ENCODE data around the gene TMCC1.
"Not testable (repeated sequence)": the region's sequence is repeated elsewhere in the genome, so short reads cannot be mapped to it uniquely, and the experiment has no call there.

TMCC1 gene

DNA sequence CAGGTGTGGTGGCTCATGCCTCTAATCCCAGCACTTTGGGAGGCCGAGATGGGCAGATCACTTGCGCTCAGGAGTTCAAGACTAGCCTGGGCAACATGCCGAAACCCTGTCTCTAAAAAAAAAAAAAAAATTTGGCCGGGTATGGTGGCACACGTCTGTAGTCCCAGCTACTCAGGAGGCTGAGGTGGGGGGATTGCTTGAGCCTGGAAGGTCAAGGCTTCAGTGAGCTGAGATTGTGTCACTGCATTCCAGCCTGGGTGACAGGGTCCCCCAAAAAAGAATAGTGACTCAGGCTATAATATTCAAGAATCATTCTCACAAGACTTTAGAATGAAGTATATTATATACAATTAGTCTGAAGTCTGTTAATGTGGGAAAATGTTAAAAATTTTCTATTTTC is 216.5 kb downstream of the TMCC1 start:
- no peak for DNase-seq
- in situ Hi-C loops (cut with HindIII; ENCODE audit: low pct_ligation_motif_present, low pct_unique_long_range_greater_than_20kb, low sequenced_read_pairs) = no loop called here

GRCh38 chr3:129674798-129675123 is 218.8 kb downstream of the TMCC1 start:
- DNase-seq = not testable (repeated sequence)
- in situ Hi-C loops (cut with HindIII; ENCODE audit: low pct_ligation_motif_present, low pct_unique_long_range_greater_than_20kb, low sequenced_read_pairs) = loop anchor here (25.0 kb wide), 1 partner anchor 163 kb away; no protein-coding TSS in a partner anchor

DNA sequence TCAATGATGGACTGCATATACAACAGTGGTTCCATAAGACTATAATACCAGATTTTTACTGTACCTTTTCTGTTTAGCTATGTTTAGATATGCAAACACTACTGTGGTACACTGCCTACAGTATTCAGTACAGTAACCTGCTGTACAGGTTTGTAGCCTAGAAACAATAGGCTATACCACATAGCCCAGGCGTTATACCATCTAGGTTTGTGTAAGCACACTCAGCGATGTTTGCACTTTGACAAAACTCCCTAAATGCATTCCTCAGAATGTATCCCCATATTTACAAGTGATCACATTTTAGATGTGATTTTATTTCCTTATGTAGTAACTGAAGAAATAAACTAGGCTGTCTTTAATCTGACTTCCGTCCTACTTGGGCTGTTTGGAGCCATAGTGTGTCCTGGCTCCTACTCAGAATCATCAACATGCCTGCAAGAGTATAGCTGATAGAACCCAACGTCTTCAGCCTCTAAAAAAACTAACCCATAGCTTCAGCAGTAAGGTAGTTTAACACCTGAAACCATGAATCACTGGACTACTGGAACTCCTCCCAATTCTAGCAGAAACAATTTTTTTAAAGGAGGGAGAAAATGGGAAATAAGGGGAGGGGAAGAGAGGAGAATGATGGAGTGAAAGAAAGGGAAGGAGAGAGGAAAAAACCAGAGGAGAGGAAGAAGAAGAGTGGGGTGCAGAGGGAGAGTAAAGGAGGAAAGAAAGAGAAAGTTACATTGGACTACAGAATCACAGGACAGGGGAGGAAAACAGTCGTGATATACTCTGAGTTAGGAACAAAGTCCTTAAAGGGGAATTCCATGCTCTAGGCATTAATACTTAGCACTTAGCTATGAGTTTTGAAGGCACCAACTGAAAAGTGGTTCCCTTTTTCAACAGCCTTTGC is 219.4 kb downstream of the TMCC1 start:
- no peak for DNase-seq
- in situ Hi-C loops (cut with HindIII; ENCODE audit: low pct_ligation_motif_present, low pct_unique_long_range_greater_than_20kb, low sequenced_read_pairs) = loop anchor here (25.0 kb wide), 1 partner anchor 163 kb away; no protein-coding TSS in a partner anchor

DNA sequence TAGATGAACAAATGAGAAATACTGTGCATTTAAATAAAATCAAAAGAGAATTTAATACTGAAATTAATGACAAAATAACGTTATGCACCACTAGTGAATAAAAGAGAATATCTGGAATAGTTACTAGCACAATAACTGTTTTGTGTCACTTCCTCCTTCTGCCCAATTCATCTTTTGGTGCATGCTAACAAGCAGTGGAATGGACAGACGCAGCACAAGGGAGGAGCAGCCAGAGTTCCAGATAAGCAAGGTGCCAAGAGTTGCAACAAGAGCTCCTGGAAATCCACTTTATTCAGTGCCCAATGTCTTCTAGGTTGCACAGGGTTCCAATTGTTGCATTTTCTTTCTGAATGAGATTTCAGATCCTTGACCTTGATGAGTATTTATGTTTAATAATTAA is 220.5 kb downstream of the TMCC1 start:
- no peak for DNase-seq
- in situ Hi-C loops (cut with HindIII; ENCODE audit: low pct_ligation_motif_present, low pct_unique_long_range_greater_than_20kb, low sequenced_read_pairs) = loop anchor here (25.0 kb wide), 1 partner anchor 164 kb away; no protein-coding TSS in a partner anchor

- in situ Hi-C loops (cut with HindIII; ENCODE audit: low pct_ligation_motif_present, low pct_unique_long_range_greater_than_20kb, low sequenced_read_pairs) = loop anchor here (25.0 kb wide), 1 partner anchor 165 kb away; no protein-coding TSS in a partner anchor
- DNase-seq = no peak
Measured at GRCh38 chr3:129672412-129672811, 221.1 kb downstream of the TMCC1 start.

GRCh38 chr3:129665024-129665768 is 228.3 kb downstream of the TMCC1 start:
- in situ Hi-C loops (cut with HindIII; ENCODE audit: low pct_ligation_motif_present, low pct_unique_long_range_greater_than_20kb, low sequenced_read_pairs) = loop anchor here (25.0 kb wide), 1 partner anchor 172 kb away; no protein-coding TSS in a partner anchor

DNA sequence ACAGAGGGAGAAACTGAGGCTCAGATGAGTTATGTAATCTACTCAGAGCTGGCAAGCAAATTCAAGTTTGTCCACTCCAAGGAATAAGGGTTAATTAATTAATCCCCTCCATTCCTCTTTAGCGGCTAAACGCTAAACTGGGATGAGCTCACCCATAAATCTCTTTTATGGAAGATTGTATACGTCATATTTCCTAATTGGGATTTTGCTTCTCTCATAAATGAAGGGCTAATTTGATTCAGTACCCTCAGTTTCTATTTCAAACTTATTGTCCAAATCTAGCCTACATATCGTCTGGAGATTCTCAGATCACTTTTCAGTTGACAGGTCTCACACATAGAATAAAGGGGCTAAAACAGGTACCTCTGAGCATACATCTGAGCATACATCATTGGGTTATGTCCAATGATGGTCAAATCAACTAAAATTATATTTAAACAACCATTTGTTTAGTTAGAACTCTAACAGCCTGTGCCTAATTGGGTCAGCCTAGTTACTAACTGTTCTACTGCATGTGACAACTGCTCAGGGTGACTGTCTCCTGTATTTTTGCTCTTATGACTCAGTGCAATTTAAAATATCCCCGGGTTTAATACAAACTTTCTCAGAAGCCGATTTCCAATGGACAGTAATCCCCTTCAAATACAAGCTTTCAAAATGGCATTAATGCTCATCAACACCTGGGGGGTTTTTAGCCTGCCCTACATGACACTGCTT is 229.4 kb downstream of the TMCC1 start:
- DNase-seq = no peak
- in situ Hi-C loops (cut with HindIII; ENCODE audit: low pct_ligation_motif_present, low pct_unique_long_range_greater_than_20kb, low sequenced_read_pairs) = loop anchor here (25.0 kb wide), 1 partner anchor 173 kb away; no protein-coding TSS in a partner anchor

More at GRCh38 chr3:129665024-129665768, 228.3 kb downstream of the TMCC1 start:
- DNase-seq = peak; percentile 44

DNA sequence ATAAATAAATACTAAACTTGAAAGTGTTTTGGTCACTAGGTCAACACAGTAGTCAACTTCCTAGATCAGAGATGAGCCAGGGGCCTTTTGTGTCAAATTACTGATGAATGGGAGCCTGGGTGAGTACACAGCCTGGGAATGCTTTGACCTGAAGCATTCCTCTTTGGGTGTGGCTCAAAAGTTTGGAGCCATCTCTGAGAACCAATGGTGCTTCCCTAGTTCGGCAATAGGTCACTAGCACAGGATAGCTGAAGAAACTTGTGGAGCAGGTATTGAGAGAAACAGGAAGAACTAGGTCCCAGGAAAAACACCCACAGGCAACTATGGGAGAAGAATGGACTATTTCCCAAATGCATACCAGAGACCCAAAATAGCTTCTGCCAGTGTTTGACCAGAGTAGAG is 230.5 kb downstream of the TMCC1 start:
- in situ Hi-C loops (cut with HindIII; ENCODE audit: low pct_ligation_motif_present, low pct_unique_long_range_greater_than_20kb, low sequenced_read_pairs) = loop anchor here (25.0 kb wide), 1 partner anchor 174 kb away; no protein-coding TSS in a partner anchor
- DNase-seq = no peak

GRCh38 chr3:129662191-129662608 is 231.3 kb downstream of the TMCC1 start:
- in situ Hi-C loops (cut with HindIII; ENCODE audit: low pct_ligation_motif_present, low pct_unique_long_range_greater_than_20kb, low sequenced_read_pairs) = loop anchor here (25.0 kb wide), 1 partner anchor 175 kb away; no protein-coding TSS in a partner anchor
- no peak for DNase-seq

- in situ Hi-C loops (cut with HindIII; ENCODE audit: low pct_ligation_motif_present, low pct_unique_long_range_greater_than_20kb, low sequenced_read_pairs) = loop anchor here (25.0 kb wide), 1 partner anchor 176 kb away; no protein-coding TSS in a partner anchor
- DNase-seq = no peak
Measured at GRCh38 chr3:129661766-129662165, 231.7 kb downstream of the TMCC1 start.

GRCh38 chr3:129658110-129658843 is 235.2 kb downstream of the TMCC1 start:
- in situ Hi-C loops (cut with HindIII; ENCODE audit: low pct_ligation_motif_present, low pct_unique_long_range_greater_than_20kb, low sequenced_read_pairs) = loop anchor here (25.0 kb wide), 1 partner anchor 179 kb away; no protein-coding TSS in a partner anchor

DNA sequence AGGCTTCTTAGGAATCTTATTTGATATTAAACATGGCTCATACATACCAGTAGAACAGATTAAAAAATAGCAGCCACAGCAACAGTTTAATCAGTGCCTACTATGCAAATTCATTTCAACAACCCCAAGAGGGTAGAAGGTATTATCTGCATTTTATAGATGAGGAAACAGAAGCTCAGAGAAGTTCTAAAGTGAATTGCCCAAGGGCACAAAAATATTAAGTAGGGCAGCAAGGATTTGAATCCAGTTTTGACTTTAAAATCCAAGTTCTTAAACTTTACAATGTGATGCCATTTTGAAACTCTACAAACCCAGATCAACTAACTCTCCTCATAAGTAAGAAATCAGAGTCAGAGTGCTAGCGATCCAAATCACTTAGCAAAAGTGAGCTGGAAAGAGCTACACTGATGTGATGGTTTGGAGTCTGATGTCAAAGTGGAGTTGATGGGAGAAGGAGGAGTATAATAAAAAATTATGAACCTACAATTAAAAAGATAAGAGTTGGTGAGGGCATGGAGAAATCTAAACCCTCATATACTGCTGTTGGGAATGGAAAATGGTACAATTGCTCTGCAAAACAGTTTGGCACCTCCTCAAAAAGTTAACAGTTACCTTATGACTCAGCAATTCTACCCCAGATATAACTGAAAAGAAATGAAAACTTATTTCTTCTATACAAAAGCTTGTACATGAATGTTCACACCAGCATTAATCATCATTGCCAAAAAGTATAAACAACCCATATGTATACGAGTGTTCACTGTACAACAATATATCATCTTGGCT is 236.1 kb downstream of the TMCC1 start:
- peak; percentile 30 for DNase-seq
- in situ Hi-C loops (cut with HindIII; ENCODE audit: low pct_ligation_motif_present, low pct_unique_long_range_greater_than_20kb, low sequenced_read_pairs) = loop anchor here (25.0 kb wide), 1 partner anchor 180 kb away; no protein-coding TSS in a partner anchor

More at GRCh38 chr3:129658110-129658843, 235.2 kb downstream of the TMCC1 start:
- DNase-seq = no peak

DNA sequence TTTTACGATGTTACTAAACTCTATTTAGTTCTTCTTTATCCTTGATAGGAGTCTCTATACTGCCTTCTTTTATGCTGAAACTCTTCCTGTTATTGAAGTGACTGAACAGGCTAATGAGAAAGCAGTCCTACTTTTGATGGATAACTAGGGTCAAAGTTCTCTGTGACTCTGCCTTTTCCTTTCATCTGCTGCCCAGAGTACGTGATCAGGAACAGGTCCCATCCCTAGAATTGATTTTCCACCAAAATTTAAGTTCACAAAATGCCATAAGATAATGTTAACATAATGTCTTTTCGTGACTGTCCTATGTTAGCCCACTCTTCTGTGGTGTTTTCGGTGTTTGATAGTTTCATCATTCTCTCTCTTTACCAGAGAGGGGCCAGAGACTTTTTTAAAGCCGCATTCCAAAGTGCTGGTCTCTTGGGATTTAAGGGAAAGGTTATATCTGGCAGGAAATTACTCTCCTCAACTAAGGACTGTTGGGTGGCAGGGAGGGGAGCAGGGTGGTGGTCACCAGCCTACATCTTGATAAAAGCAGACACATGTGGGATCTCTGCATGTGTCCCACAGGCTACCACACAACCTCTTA is 236.8 kb downstream of the TMCC1 start:
- no peak for DNase-seq
- in situ Hi-C loops (cut with HindIII; ENCODE audit: low pct_ligation_motif_present, low pct_unique_long_range_greater_than_20kb, low sequenced_read_pairs) = loop anchor here (25.0 kb wide), 1 partner anchor 181 kb away; no protein-coding TSS in a partner anchor

DNA sequence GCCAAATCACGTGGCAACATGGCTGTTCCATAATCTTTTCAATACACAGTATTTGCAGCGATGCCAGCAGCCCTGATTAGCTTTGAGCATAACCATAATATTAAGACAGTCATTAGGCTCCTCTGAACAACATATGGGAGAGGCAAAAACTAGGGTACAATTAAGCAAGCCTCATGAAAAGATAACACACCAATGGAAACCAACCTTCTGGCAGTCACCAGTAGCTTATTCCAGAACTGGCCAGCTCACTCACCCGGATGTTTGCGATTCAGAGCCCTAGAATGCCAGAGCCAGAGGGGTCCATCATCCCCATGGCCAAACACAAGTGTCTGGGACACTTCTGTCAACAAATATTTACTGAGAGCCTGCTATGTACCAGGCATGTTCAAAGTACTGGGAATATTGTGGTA is 238.2 kb downstream of the TMCC1 start:
- in situ Hi-C loops (cut with HindIII; ENCODE audit: low pct_ligation_motif_present, low pct_unique_long_range_greater_than_20kb, low sequenced_read_pairs) = loop anchor here (25.0 kb wide), 1 partner anchor 182 kb away; no protein-coding TSS in a partner anchor
- DNase-seq = no peak

- no peak for DNase-seq
- in situ Hi-C loops (cut with HindIII; ENCODE audit: low pct_ligation_motif_present, low pct_unique_long_range_greater_than_20kb, low sequenced_read_pairs) = loop anchor here (25.0 kb wide), 1 partner anchor 183 kb away; no protein-coding TSS in a partner anchor
Measured at GRCh38 chr3:129654131-129654530, 239.4 kb downstream of the TMCC1 start.

DNA sequence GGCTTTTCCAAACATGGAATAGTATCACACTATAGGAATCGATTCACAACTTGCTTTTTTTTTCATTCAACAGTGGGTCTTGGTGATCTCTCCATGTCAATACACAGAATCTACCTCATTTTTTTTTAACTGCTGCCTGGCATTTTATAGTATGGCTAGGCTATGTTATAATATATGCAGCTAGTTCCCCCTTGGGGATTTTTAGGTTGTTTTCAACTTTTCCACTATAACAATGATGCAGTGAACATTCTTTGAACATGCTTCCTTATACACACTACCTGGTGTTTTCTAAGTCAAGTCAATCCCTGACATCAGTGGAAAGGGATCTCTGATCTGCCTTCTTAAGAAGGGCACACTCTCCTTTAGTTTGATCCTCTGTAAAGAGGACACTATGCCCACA is 240.5 kb downstream of the TMCC1 start:
- in situ Hi-C loops (cut with HindIII; ENCODE audit: low pct_ligation_motif_present, low pct_unique_long_range_greater_than_20kb, low sequenced_read_pairs) = loop anchor here (25.0 kb wide), 1 partner anchor 184 kb away; no protein-coding TSS in a partner anchor
- no peak for DNase-seq

Measured in ACHN (cell line).